ENCODE measurements around the gene TEDC2.
A peak's percentile ranks its signal among the peaks of the same experiment; 100 is the strongest.

Gene TEDC2

GRCh38 chr16:2484898-2485508 is 25.1 kb downstream of the TEDC2 start:
- no peak for TF ChIP-seq CTCF (IDR thresholded peaks at IDR 0.05; ENCODE audit: low read depth, low read length, missing control alignments)
- no peak overlapping the region for H3K4me3 ChIP-seq (ENCODE audit: low read depth, low read length)
- DNase-seq (ENCODE audit: low read depth) = no peak

GRCh38 chr16:2485811-2486507 is 26.1 kb downstream of the TEDC2 start:
- DNase-seq (ENCODE audit: low read depth) = no peak
- no peak for TF ChIP-seq CTCF (IDR thresholded peaks at IDR 0.05; ENCODE audit: low read depth, low read length, missing control alignments)

GRCh38 chr16:2486645-2487516 is 27.0 kb downstream of the TEDC2 start:
- DNase-seq (ENCODE audit: low read depth) = no peak
- peak; percentile 39 for TF ChIP-seq CTCF (IDR thresholded peaks at IDR 0.05; ENCODE audit: low read depth, low read length, missing control alignments)
- no peak overlapping the region for H3K4me3 ChIP-seq (ENCODE audit: low read depth, low read length)

More at GRCh38 chr16:2485811-2486507, 26.1 kb downstream of the TEDC2 start:
- no peak overlapping the region for H3K4me3 ChIP-seq (ENCODE audit: low read depth, low read length)

- H3K4me3 ChIP-seq (ENCODE audit: low read depth, low read length) = no peak overlapping the region
- no peak for TF ChIP-seq CTCF (IDR thresholded peaks at IDR 0.05; ENCODE audit: low read depth, low read length, missing control alignments)
- no peak for DNase-seq (ENCODE audit: low read depth)
Observed at GRCh38 chr16:2487517-2487842, 27.6 kb downstream of the TEDC2 start.

GRCh38 chr16:2487903-2488531 is 28.1 kb downstream of the TEDC2 start:
- TF ChIP-seq CTCF (IDR thresholded peaks at IDR 0.05; ENCODE audit: low read depth, low read length, missing control alignments) = no peak
- no peak for DNase-seq (ENCODE audit: low read depth)

GRCh38 chr16:2489581-2489980 is 29.7 kb downstream of the TEDC2 start:
- no peak overlapping the region for H3K4me3 ChIP-seq (ENCODE audit: low read depth, low read length)
- TF ChIP-seq CTCF (IDR thresholded peaks at IDR 0.05; ENCODE audit: low read depth, low read length, missing control alignments) = no peak
- no peak for DNase-seq (ENCODE audit: low read depth)

More at GRCh38 chr16:2487903-2488531, 28.1 kb downstream of the TEDC2 start:
- H3K4me3 ChIP-seq (ENCODE audit: low read depth, low read length) = no peak overlapping the region
